NOMO-1 treated with dmso at 0.1 percent for 144 hours (cell line): Measurements from ENCODE around the gene KIF4A.

Experiments used
- DNase-seq: peaks from one replicate; lab custom pipeline; 2025; ENCODE audit not compliant: unreplicated experiment; lab: John Stamatoyannopoulos, UW

The KIF4A gene

GRCh38 chrX:70468709-70469108, 178.8 kb downstream of the KIF4A start:
- no peak for DNase-seq
